HEK293 (cell line): ENCODE data around the gene DAZAP1.

Source experiments
- CTCF ChIA-PET: fragments of 350-600 bp; formaldehyde crosslinking; extraction: SDS; loops from one replicate; lab custom pipeline; 2021; ENCODE audit warnings: antibody characterized with exemption; lab: Yijun Ruan, JAX
- POLR2A ChIA-PET: fragments of 300-600 bp; formaldehyde crosslinking; extraction: SDS; loops from one replicate; lab custom pipeline; 2020; ENCODE audit warnings: antibody characterized with exemption, inconsistent platforms; lab: Yijun Ruan, JAX
- H3K27ac ChIP-seq: fragments of 200-500 bp; sonication (Bioruptor generic); 2 replicates; pipeline ENCODE4 v1.5.1; 2014; ENCODE audit warnings: low read depth, low read length, control low read depth, inconsistent platforms; ENCODE audit errors: extremely low read depth
- H3K36me3 ChIP-seq, 2 experiments: fragments of 200-500 bp in 1 of 2; sonication (Bioruptor generic) in 1 of 2; 1 replicate in 1 of 2; 2 replicates in 1 of 2; pipeline ENCODE4 v1.5.1; 2014 to 2017; ENCODE audit warnings: inconsistent platforms in 2 of 2, low read length in 2 of 2; ENCODE audit not compliant: control insufficient read depth in 2 of 2, insufficient read depth in 1 of 2
- H3K4me1 ChIP-seq: fragments of 200-500 bp; sonication (Bioruptor generic); 2 replicates; pipeline ENCODE4 v1.5.1; 2014; ENCODE audit warnings: mild to moderate bottlenecking, low read length, inconsistent platforms; ENCODE audit not compliant: control insufficient read depth, insufficient read depth
- H3K4me3 ChIP-seq: 2 replicates; pipeline ENCODE4 v1.5.1; 2011; ENCODE audit warnings: low read depth, mild to moderate bottlenecking, control low read depth, low read length, moderate library complexity
- H3K9me3 ChIP-seq: fragments of 200-500 bp; sonication (Bioruptor generic); 2 replicates; pipeline ENCODE4 v1.5.1; 2014; ENCODE audit warnings: low read depth, low read length, inconsistent platforms; ENCODE audit not compliant: control insufficient read depth, insufficient read depth
- HOXD13 ChIP-seq: sonication (generic); formaldehyde crosslinking; IDR thresholded peaks from 2 replicates; pipeline ENCODE4 v1.8.0; 2022; ENCODE audit warnings: missing genetic modification reagents, borderline replicate concordance
- KLF9 ChIP-seq: fragments of 450-650 bp; formaldehyde crosslinking; IDR thresholded peaks from 2 replicates; pipeline ENCODE4 v1.5.1; 2016; ENCODE audit warnings: missing biosample characterization, missing genetic modification characterization, low read depth
- PATZ1 ChIP-seq: fragments of 450-650 bp; formaldehyde crosslinking; IDR thresholded peaks from 2 replicates; pipeline ENCODE4 v1.5.1; 2016; ENCODE audit warnings: missing biosample characterization, missing genetic modification characterization
- PBX3 ChIP-seq: sonication (generic); formaldehyde crosslinking; IDR thresholded peaks from 2 replicates; pipeline ENCODE4 v1.8.1; 2022; ENCODE audit warnings: mild to moderate bottlenecking, moderate library complexity, missing genetic modification reagents
- SP2 ChIP-seq: fragments of 450-650 bp; formaldehyde crosslinking; IDR thresholded peaks from 2 replicates; pipeline ENCODE4 v1.5.1; 2016; ENCODE audit warnings: missing biosample characterization, missing genetic modification characterization
- ZBTB10 ChIP-seq: fragments of 450-650 bp; formaldehyde crosslinking; IDR thresholded peaks from 2 replicates; pipeline ENCODE4 v1.5.1; 2016; ENCODE audit warnings: missing biosample characterization, missing genetic modification characterization
- ZFP37 ChIP-seq: fragments of 450-650 bp; formaldehyde crosslinking; IDR thresholded peaks from 2 replicates; pipeline ENCODE4 v1.5.1; 2016; ENCODE audit warnings: missing biosample characterization, missing genetic modification characterization
- ZNF169 ChIP-seq: fragments of 450-650 bp; formaldehyde crosslinking; IDR thresholded peaks from 2 replicates; pipeline ENCODE4 v1.5.1; 2016; ENCODE audit warnings: missing biosample characterization, missing genetic modification characterization
- ZNF18 ChIP-seq: fragments of 450-650 bp; formaldehyde crosslinking; IDR thresholded peaks from 2 replicates; pipeline ENCODE4 v1.5.1; 2016; ENCODE audit warnings: missing biosample characterization, missing genetic modification characterization
- ZNF202 ChIP-seq: fragments of 450-650 bp; formaldehyde crosslinking; IDR thresholded peaks from 2 replicates; pipeline ENCODE4 v1.5.1; 2016; ENCODE audit warnings: missing biosample characterization, missing genetic modification characterization, borderline replicate concordance
- ZNF449 ChIP-seq: fragments of 450-650 bp; formaldehyde crosslinking; IDR thresholded peaks from 2 replicates; pipeline ENCODE4 v1.5.1; 2017; ENCODE audit warnings: missing biosample characterization, mild to moderate bottlenecking, missing genetic modification characterization, moderate library complexity
- ZNF558 ChIP-seq: fragments of 450-650 bp; formaldehyde crosslinking; IDR thresholded peaks from 2 replicates; pipeline ENCODE4 v1.5.1; 2016; ENCODE audit warnings: missing biosample characterization, missing genetic modification characterization
- ZNF580 ChIP-seq: fragments of 450-650 bp; formaldehyde crosslinking; IDR thresholded peaks from 2 replicates; pipeline ENCODE4 v1.5.1; 2016; ENCODE audit warnings: missing biosample characterization, missing genetic modification characterization
- ZNF677 ChIP-seq: fragments of 450-650 bp; IDR thresholded peaks from 2 replicates; pipeline ENCODE4 v1.5.0; 2018; ENCODE audit warnings: missing biosample characterization, mild to moderate bottlenecking, missing genetic modification characterization, moderate library complexity
- ZNF785 ChIP-seq: fragments of 450-650 bp; formaldehyde crosslinking; IDR thresholded peaks from 2 replicates; pipeline ENCODE4 v1.5.1; 2016; ENCODE audit warnings: missing biosample characterization, missing genetic modification characterization
- ZSCAN30 ChIP-seq: fragments of 450-650 bp; IDR thresholded peaks from 2 replicates; pipeline ENCODE4 v1.5.1; 2018; ENCODE audit warnings: missing biosample characterization, mild to moderate bottlenecking, missing genetic modification characterization, moderate library complexity

DAZAP1 gene

GRCh38 chr19:1465191-1466016, 58.0 kb downstream of the DAZAP1 start (continued):
- no peak for TF ChIP-seq PATZ1 (tag by site-specific recombination)

GRCh38 chr19:1466018-1466460, 58.7 kb downstream of the DAZAP1 start:
- CTCF ChIA-PET: interaction anchor here (0.5 to 1.5 kb wide), 11 partner anchors 9 to 696 kb away, joined by 3 to 5 read pairs (median 3); no protein-coding TSS in a partner anchor
- Histone ChIP-seq H3K4me3 (no peak overlapping the region), H3K9me3 (no peaks in the 10 kb centered on the region), H3K27ac (no peak overlapping the region), H3K4me1 (peaks cover 9% of the 10 kb centered on the region), H3K36me3 (peaks cover 0 to 10% of the 10 kb centered on the region in 2 experiments; a peak in 1 of 3 replicates)
- POLR2A ChIA-PET: interaction anchor here (0.6 to 1.4 kb wide), 7 partner anchors 8 to 185 kb away, joined by 3 to 5 read pairs (median 3); partner anchors contain the start of gene REEP6
- no peak for TF ChIP-seq SP2 (tag by site-specific recombination)

GRCh38 chr19:1466461-1467214, 59.3 kb downstream of the DAZAP1 start:
- peaks cover 12% of the 10 kb centered on the region for H3K4me1 ChIP-seq
- no peaks in the 10 kb centered on the region for H3K9me3 ChIP-seq
- ChIA-PET POLR2A (interaction anchor here (1.2 to 1.4 kb wide), 4 partner anchors 12 to 24 kb away, joined by 3 to 5 read pairs (median 4); partner anchors contain the start of gene REEP6), CTCF (interaction anchor here (0.5 to 1.5 kb wide), 7 partner anchors 9 to 363 kb away, joined by 3 to 4 read pairs (median 3); no protein-coding TSS in a partner anchor)
- peaks cover 0 to 10% of the 10 kb centered on the region in 2 experiments; a peak in 1 of 3 replicates for H3K36me3 ChIP-seq
- H3K4me3 ChIP-seq: no peak overlapping the region
- H3K27ac ChIP-seq: no peak overlapping the region
- TF ChIP-seq ZNF785 (no peak), ZNF677 (tag by site-specific recombination) (no peak), ZNF558 (tag by site-specific recombination) (no peak)

- ChIA-PET CTCF (interaction anchor here (0.7 to 1.1 kb wide), 3 partner anchors 20 to 363 kb away, joined by 3 to 4 read pairs (median 3); no protein-coding TSS in a partner anchor), POLR2A (interaction anchor here (1.2 to 1.4 kb wide), 2 partner anchors 12 to 22 kb away, joined by 3 to 4 read pairs; no protein-coding TSS in a partner anchor)
- H3K4me1 ChIP-seq: peaks cover 12% of the 10 kb centered on the region
- peaks cover 0 to 10% of the 10 kb centered on the region in 2 experiments; a peak in 1 of 3 replicates for H3K36me3 ChIP-seq
- no peak overlapping the region for H3K4me3 ChIP-seq
- no peaks in the 10 kb centered on the region for H3K9me3 ChIP-seq
- no peak overlapping the region for H3K27ac ChIP-seq
- TF ChIP-seq ZBTB10 (no peak), ZSCAN30 (no peak), ZNF169 (tag by site-specific recombination) (no peak), ZFP37 (tag by site-specific recombination) (no peak), ZNF202 (tag by site-specific recombination) (no peak), KLF9 (tag by site-specific recombination) (no peak), ZNF580 (tag by site-specific recombination) (no peak), PBX3 (CRISPR knock-in tag) (no peak), ZNF18 (tag by site-specific recombination) (no peak), HOXD13 (CRISPR knock-in tag) (no peak), ZNF449 (tag by site-specific recombination) (no peak)
These were observed 59.8 kb downstream of the DAZAP1 start for GRCh38 chr19:1467215-1467489.
